Colonic mucosa (tissue), 4 donors: ENCODE data around the gene NOXO1. TPM values are rescaled to one million over a fixed set of nuclear protein-coding genes. Genes with fewer than 3 reads are reported as not detected.

ENCODE experiments used
- DNase-seq: peaks from one replicate; pipeline ENCODE4 v3.0.0-alpha.2; 2020
- H3K27ac ChIP-seq: fragments of 200-600 bp; one replicate; pipeline ENCODE4 v1.8.0; 2021
- H3K27me3 ChIP-seq: fragments of 200-600 bp; one replicate; pipeline ENCODE4 v1.8.0; 2021
- H3K36me3 ChIP-seq: fragments of 200-600 bp; one replicate; pipeline ENCODE4 v1.8.0; 2021
- H3K4me1 ChIP-seq: fragments of 200-600 bp; one replicate; pipeline ENCODE4 v1.8.0; 2021; ENCODE audit warnings: mild to moderate bottlenecking
- H3K4me3 ChIP-seq: fragments of 200-600 bp; one replicate; pipeline ENCODE4 v1.8.0; 2021
- H3K9ac ChIP-seq, 2 donors: one replicate each; pipeline ENCODE4 v1.7.0; 2013; ENCODE audit warnings: control low read depth in 2 of 2, low read depth in 2 of 2, low read length in 2 of 2
- H3K9me3 ChIP-seq: fragments of 200-600 bp; one replicate; pipeline ENCODE4 v1.8.0; 2021
- intact Hi-C: fragments of 100-400 bp; cut with DNase I; formaldehyde crosslinking; loops from one replicate; pipeline ENCODE4 v1.14.1; 2022
- total RNA-seq, 2 donors: library from RNA; stranded (reverse); fragmentation: NEBNext Ultra II Directional in 1 of 2; extraction: Animal tissue kit (Norgen Biotek cat#: 25700) in 1 of 2; gene quantifications; one replicate each; pipeline ENCODE4 v1.2.1, GENCODE V29; 2021
- TF ChIP-seq, protein P1 (sequence below): fragments of 200-600 bp; IDR thresholded peaks from one replicate; pipeline ENCODE4 v1.8.0; 2022; ENCODE audit warnings: antibody characterized with exemption, mild to moderate bottlenecking
- donor health status: healthy.
- donor health status: DM: no; HTN: no; CAD: no.
- donor health status: DM: no; HTN: no; CAD: no.

The NOXO1 gene
- total RNA-seq, 2 donors from 2014 or later: 43.9 to 80.1 TPM

DNA sequence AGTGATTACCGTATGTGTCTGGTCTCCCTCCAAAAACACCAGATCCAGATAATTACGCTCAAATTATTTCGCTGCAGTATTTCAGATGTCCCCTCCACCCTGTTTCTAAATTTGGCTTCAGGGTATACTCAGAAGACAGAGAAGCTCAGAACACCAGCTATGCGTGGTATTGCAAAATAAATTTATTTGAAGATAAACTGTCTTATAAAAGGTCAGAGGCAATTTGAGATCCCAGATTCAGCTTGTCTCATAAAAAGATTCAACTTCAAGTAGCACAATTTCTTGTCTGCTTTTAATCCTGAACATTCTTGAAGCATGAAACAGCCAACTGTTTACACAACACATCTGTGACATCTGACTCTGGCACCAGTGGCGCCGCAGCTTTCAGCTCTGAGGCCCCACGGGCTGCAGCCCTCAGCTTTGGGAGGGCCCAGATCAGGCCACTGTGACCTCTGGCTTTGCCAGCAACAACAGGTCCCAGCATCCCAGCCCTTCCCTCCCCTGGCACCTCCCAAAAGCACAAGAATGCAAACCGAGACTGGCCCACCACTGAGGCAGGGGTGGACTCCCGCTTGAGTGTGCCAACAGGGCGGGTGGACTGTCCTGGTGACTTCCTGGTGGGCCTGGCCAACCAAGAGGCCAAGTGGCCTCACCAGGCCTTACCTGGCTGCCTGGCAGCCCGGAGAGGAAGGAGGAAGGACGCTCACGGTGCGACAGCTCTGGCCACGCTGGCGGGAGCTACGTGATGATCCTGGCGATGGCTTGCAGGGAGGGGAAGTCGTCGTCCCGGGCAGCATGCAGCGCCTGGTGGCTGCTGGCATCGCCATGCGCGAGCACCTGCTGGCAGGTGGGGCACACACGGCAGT lies 16.5 kb upstream of the NOXO1 start:
- Histone ChIP-seq H3K9ac (no peak overlapping the region), H3K27me3 (no peaks in the 10 kb centered on the region), H3K9me3 (no peaks in the 10 kb centered on the region), H3K27ac (peak overlapping the region; percentile 45), H3K36me3 (peaks cover 35% of the 10 kb centered on the region), H3K4me3 (no peak overlapping the region), H3K4me1 (no peaks in the 10 kb centered on the region)
- intact Hi-C loops: no loop called here
- no peak for DNase-seq
- TF ChIP-seq, protein P1, sequence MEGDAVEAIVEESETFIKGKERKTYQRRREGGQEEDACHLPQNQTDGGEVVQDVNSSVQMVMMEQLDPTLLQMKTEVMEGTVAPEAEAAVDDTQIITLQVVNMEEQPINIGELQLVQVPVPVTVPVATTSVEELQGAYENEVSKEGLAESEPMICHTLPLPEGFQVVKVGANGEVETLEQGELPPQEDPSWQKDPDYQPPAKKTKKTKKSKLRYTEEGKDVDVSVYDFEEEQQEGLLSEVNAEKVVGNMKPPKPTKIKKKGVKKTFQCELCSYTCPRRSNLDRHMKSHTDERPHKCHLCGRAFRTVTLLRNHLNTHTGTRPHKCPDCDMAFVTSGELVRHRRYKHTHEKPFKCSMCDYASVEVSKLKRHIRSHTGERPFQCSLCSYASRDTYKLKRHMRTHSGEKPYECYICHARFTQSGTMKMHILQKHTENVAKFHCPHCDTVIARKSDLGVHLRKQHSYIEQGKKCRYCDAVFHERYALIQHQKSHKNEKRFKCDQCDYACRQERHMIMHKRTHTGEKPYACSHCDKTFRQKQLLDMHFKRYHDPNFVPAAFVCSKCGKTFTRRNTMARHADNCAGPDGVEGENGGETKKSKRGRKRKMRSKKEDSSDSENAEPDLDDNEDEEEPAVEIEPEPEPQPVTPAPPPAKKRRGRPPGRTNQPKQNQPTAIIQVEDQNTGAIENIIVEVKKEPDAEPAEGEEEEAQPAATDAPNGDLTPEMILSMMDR: no peak

DNA sequence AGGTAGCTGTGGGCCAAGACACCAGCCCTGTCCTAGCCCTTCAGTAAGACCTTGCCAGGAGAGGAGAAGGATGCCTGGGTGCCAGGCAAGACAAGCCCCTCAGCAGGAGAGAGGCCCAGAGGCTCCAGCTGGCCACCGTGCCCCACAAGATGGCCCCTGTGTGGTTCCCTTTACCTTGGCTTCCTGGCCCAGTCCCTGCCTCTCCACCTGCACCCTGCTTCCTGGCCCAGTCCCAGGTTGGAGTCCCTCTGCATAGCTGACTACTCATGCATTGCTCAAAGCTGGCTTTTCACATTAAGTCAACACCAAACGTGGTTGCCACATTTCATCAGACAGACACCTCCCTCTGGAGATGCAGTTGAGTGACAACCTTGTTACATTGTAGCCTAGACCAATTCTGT lies 12.5 kb upstream of the NOXO1 start:
- Histone ChIP-seq H3K27ac (no peak overlapping the region), H3K4me1 (peaks cover 16% of the 10 kb centered on the region), H3K9me3 (no peaks in the 10 kb centered on the region)

DNA sequence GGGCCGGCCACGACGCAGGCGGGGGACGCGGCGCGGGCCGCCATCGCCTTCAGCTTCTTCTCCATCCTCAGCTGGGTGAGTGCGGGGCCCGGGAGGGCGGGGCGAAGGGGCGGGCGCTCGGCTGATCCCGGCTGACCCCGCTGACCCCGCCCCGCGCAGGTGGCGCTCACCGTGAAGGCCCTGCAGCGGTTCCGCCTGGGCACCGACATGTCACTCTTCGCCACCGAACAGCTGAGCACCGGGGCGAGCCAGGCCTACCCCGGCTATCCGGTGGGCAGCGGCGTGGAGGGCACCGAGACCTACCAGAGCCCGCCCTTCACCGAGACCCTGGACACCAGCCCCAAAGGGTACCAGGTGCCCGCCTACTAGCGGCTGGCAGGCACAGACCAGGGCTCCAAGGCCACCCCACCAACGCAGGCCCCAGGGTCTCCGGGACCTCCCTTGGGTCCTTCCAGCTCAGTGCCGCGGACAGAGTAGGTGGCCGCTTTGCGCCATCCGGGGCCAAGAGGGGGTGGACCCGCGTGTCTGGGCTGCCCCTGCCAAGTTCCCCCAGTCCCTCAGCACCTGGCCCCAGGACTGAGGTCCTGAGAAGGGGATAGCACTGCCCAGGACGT lies 11.5 kb upstream of the NOXO1 start:
- TF ChIP-seq, protein P1: no peak
- intact Hi-C loops: no loop called here
- Histone ChIP-seq H3K9ac (no peak overlapping the region), H3K27me3 (peaks cover 23% of the 10 kb centered on the region), H3K36me3 (peaks cover under 1% of the 10 kb centered on the region), H3K4me1 (peaks cover 16% of the 10 kb centered on the region), H3K4me3 (no peak overlapping the region), H3K9me3 (no peaks in the 10 kb centered on the region), H3K27ac (no peak overlapping the region)
- DNase-seq: peak; percentile 47

More for the DNA sequence above, 12.5 kb upstream of the NOXO1 start:
- H3K36me3 ChIP-seq: peaks cover 9% of the 10 kb centered on the region
- TF ChIP-seq, protein P1: no peak
- H3K4me3 ChIP-seq: no peak overlapping the region
- intact Hi-C loops: no loop called here
- no peak for DNase-seq
- H3K9ac ChIP-seq: no peak overlapping the region
- H3K27me3 ChIP-seq: peaks cover 21% of the 10 kb centered on the region

DNA sequence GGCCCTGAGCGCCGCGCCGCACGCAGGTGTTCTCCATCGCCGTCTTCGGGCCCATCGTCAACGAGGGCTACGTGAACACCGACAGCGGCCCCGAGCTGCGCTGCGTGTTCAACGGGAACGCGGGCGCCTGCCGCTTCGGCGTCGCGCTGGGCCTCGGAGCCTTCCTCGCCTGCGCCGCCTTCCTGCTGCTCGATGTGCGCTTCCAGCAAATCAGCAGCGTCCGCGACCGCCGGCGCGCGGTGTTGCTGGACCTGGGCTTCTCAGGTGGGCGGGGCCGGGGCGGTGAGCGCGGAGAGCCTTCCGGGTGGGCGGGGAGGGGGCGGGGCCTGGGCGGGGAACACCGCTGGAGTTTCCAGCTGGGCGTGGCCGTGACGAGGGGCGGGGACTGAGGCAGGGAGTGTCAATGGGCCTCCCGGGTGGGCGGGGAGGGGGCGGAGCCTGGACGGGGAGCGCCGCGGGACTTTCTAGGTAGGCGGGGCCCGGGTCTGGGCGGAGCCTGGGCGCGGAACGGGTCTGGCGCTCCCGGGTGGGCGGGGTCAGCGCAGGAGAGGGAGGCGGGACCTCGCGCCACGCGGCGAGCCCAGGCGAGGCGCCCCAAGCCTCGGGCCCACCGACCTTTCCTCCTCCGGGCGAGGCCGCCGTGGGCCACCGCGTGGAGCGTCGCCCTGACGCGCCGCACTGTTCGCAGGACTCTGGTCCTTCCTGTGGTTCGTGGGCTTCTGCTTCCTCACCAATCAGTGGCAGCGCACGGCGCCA lies 10.9 kb upstream of the NOXO1 start:
- Histone ChIP-seq H3K4me1 (peaks cover 16% of the 10 kb centered on the region), H3K27me3 (peaks cover 23% of the 10 kb centered on the region), H3K36me3 (no peaks in the 10 kb centered on the region), H3K9ac (peak overlapping the region in 1 of 2 donors; percentile 66), H3K4me3 (peak overlapping the region; percentile 23), H3K27ac (peak overlapping the region; percentile 59), H3K9me3 (no peaks in the 10 kb centered on the region)
- intact Hi-C loops: no loop called here
- peak; percentile 99 for DNase-seq
- TF ChIP-seq, protein P1: no peak

DNA sequence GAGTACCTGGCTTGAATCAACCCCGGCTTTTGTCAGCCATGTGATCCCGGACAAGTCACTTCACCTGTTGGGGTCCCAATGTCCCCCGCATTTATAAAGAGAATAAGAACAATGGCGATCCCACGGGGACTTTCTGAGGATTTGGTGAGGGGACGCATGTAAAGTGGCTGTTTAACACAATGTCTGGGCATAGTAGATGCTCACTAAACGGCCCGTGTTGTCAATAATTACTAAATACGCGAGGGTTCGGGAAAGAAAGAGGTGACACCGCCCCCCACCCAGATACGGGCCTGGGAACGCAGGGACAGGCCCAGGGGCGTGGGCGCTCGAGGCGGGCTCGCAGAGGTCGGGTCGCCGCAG lies 10.3 kb upstream of the NOXO1 start:
- TF ChIP-seq, protein P1: no peak
- no peak for DNase-seq
- intact Hi-C loops: no loop called here
- Histone ChIP-seq H3K27me3 (peaks cover 23% of the 10 kb centered on the region), H3K36me3 (no peaks in the 10 kb centered on the region), H3K27ac (peak overlapping the region; percentile 59), H3K9ac (peak overlapping the region in 1 of 2 donors; percentile 66), H3K4me1 (peaks cover 16% of the 10 kb centered on the region), H3K9me3 (no peaks in the 10 kb centered on the region), H3K4me3 (peak overlapping the region; percentile 23)
